GM12878 (cell line): Measurements from ENCODE around the gene SEC16B. TPM values are rescaled to one million over a fixed set of nuclear protein-coding genes. Genes with fewer than 3 reads are reported as not detected.

ENCODE experiments used
- ATAC-seq: fragments of 200-7000 bp; cut with Tn5 transposase; 3 replicates; pipeline ENCODE4 v1.9.1; 2020; ENCODE audit warnings: mild to moderate bottlenecking, moderate library complexity
- BruUV-seq: library from RNA; stranded (reverse); fragments of 400-500 nt; replicated peaks from 2 replicates; lab custom pipeline; 2021; lab: Mats Ljungman, UMichigan
- CTCF ChIA-PET: fragments of 300-600 bp; sonication (Branson Sonifier 250); formaldehyde crosslinking; extraction: SDS; loops from one replicate; lab custom pipeline; 2021; ENCODE audit warnings: inconsistent platforms; lab: Yijun Ruan, JAX
- POLR2A ChIA-PET: fragments of 350-600 bp; formaldehyde crosslinking; extraction: SDS; loops from one replicate; lab custom pipeline; 2021; ENCODE audit warnings: inconsistent platforms; lab: Charles Lee
- RAD21 ChIA-PET: fragments of 300-600 bp; sonication (Branson Sonifier 250); formaldehyde crosslinking; loops from one replicate; lab custom pipeline; 2023; ENCODE audit warnings: antibody characterized with exemption; ENCODE audit not compliant: unreplicated experiment; lab: Charles Lee
- SMC1A ChIA-PET: fragments of 300-600 bp; sonication (Branson Sonifier 250); formaldehyde crosslinking; loops from one replicate; lab custom pipeline; 2023; ENCODE audit not compliant: unreplicated experiment, uncharacterized antibody; lab: Charles Lee
- DNase-seq: peaks from one replicate; pipeline ENCODE4 v3.0.0-alpha.2; 2011; ENCODE audit warnings: low read depth, low spot score
- FAIRE-seq: peaks from 3 replicates; lab custom pipeline; 2011; peaks lifted over from hg19 to GRCh38; lab: Jason Lieb, UNC
- H2AFZ ChIP-seq: 2 replicates; pipeline ENCODE4 v1.6.0; 2011; ENCODE audit warnings: low read depth, low read length, control low read depth; ENCODE audit not compliant: control insufficient read depth
- H3K27ac ChIP-seq: 2 replicates; pipeline ENCODE4 v1.5.1; 2011; ENCODE audit warnings: control low read depth; ENCODE audit not compliant: control insufficient read depth, insufficient read depth
- H3K27me3 ChIP-seq, 2 experiments: replicated peaks in 1 of 2; 2 replicates each; pipeline versions ENCODE4 v1.6.0 to v1.6.1; 2011; ENCODE audit warnings: low read length in 1 of 2; ENCODE audit not compliant: control insufficient read depth in 2 of 2, insufficient read depth in 2 of 2
- H3K36me3 ChIP-seq, 2 experiments: 2 replicates each; pipeline ENCODE4 v1.5.1; 2011; ENCODE audit warnings: low read length in 1 of 2; ENCODE audit not compliant: control insufficient read depth in 2 of 2, insufficient read depth in 2 of 2
- H3K4me1 ChIP-seq: 2 replicates; pipeline ENCODE4 v1.6.1; 2011; ENCODE audit warnings: mild to moderate bottlenecking, low read length, moderate library complexity, mixed read lengths; ENCODE audit not compliant: control insufficient read depth, insufficient read depth
- H3K4me2 ChIP-seq: 2 replicates; pipeline ENCODE4 v1.6.0; 2011; ENCODE audit warnings: control low read depth; ENCODE audit not compliant: control insufficient read depth, insufficient read depth
- H3K4me3 ChIP-seq: fragments of 200-600 bp; sonication (generic); 2 replicates; pipeline ENCODE4 v1.5.1; 2016
- H3K79me2 ChIP-seq: 2 replicates; pipeline ENCODE4 v1.6.0; 2011; ENCODE audit warnings: low read length; ENCODE audit not compliant: control insufficient read depth, insufficient read depth
- H3K9ac ChIP-seq: 2 replicates; pipeline ENCODE4 v1.8.0; 2011; ENCODE audit warnings: low read length, control low read depth, mixed read lengths; ENCODE audit not compliant: control insufficient read depth, insufficient read depth
- H3K9me3 ChIP-seq: replicated peaks from 3 replicates; pipeline ENCODE4 v1.5.1; 2011; ENCODE audit warnings: mild to moderate bottlenecking, low read length; ENCODE audit not compliant: control insufficient read depth, insufficient read depth
- H4K20me1 ChIP-seq: 2 replicates; pipeline ENCODE4 v1.6.0; 2011; ENCODE audit not compliant: control insufficient read depth, insufficient read depth
- CHD1 ChIP-seq: IDR thresholded peaks from 2 replicates; pipeline ENCODE4 v1.6.1; 2012; ENCODE audit warnings: low read depth, low read length, improper control_type of control experiment
- HDAC2 ChIP-seq: fragments of 200-600 bp; sonication (generic); IDR thresholded peaks from 2 replicates; pipeline ENCODE4 v1.6.1; 2017
- MEF2B ChIP-seq: fragments of 450-650 bp; IDR thresholded peaks from 2 replicates; pipeline ENCODE4 v1.6.1; 2018; ENCODE audit warnings: mild to moderate bottlenecking, moderate library complexity; ENCODE audit not compliant: partially characterized antibody, poor library complexity, severe bottlenecking
- NFYA ChIP-seq: IDR thresholded peaks from 2 replicates; pipeline ENCODE4 v1.6.1; 2011; ENCODE audit warnings: low read depth, mild to moderate bottlenecking, low read length, improper control_type of control experiment, borderline replicate concordance
- PAX5 ChIP-seq: IDR thresholded peaks from 2 replicates; pipeline ENCODE4 v1.6.1; 2011; ENCODE audit warnings: low read depth, low read length, borderline replicate concordance
- RFX5 ChIP-seq: IDR thresholded peaks from 2 replicates; pipeline ENCODE4 v1.6.1; 2011; ENCODE audit warnings: low read depth, low read length, improper control_type of control experiment
- WGBS: methylation state at CpG from one replicate; pipeline ENCODE4 v1.1.6; 2016; ENCODE audit warnings: low lambda C conversion rate; ENCODE audit not compliant: insufficient replicate concordance, insufficient coverage; ENCODE audit errors: missing lambda C conversion rate; 5-methylcytosine and 5-hydroxymethylcytosine counted together
- in situ Hi-C: fragments of 300-500 bp; cut with MboI; formaldehyde crosslinking; loops from 9 replicates; pipeline ENCODE4 v1.14.3; 2018; ENCODE audit warnings: mixed read lengths
- intact Hi-C: fragments of 100-400 bp; cut with micrococcal nuclease; formaldehyde crosslinking; loops from one replicate; pipeline ENCODE4 v1.14.2; 2022; ENCODE audit not compliant: unreplicated experiment
- polyA plus RNA-seq, 11 experiments: library from polyadenylated mRNA; depleted of rRNA in 4 of 11; unstranded in 6 of 11; stranded (reverse) in 5 of 11; fragments of >200 nt; fragmentation: Nextera tagmentation in 4 of 11; fragmentation: Illumina TruSeq in 1 of 11; extraction: Ambion mirVana in 4 of 11; extraction: Trizol in 1 of 11; gene quantifications; 1 replicate in 1 of 11; 2 replicates in 10 of 11; pipeline versions ENCODE4 v1.2.1 to v1.2.3, GENCODE V29; 2011 to 2016; ENCODE audit warnings: inconsistent platforms in 2 of 11, missing spikeins in 2 of 11, low read depth in 1 of 11
- total RNA-seq, 4 experiments: library from RNA; depleted of rRNA in 3 of 4; stranded (reverse); fragments of >200 nt in 3 of 4; fragmentation: Illumina TruSeq in 1 of 4; extraction: Trizol in 1 of 4; gene quantifications; 2 replicates each; pipeline versions ENCODE4 v1.2.1 to v1.2.3, GENCODE V29; 2013 to 2021
- TF ChIP-seq, protein P1 (sequence below): fragments of 450-650 bp; IDR thresholded peaks from 2 replicates; pipeline ENCODE4 v1.6.1; 2018; ENCODE audit warnings: borderline replicate concordance, mild to moderate bottlenecking; ENCODE audit not compliant: partially characterized antibody

The SEC16B gene
- total and polyA plus RNA-seq, 10 of the 15 experiments (the other 5 are each of a cell fraction or from before 2014, with no cell fraction given): 0.10 to 0.94 (median 0.17) TPM; not detected in 2

DNA sequence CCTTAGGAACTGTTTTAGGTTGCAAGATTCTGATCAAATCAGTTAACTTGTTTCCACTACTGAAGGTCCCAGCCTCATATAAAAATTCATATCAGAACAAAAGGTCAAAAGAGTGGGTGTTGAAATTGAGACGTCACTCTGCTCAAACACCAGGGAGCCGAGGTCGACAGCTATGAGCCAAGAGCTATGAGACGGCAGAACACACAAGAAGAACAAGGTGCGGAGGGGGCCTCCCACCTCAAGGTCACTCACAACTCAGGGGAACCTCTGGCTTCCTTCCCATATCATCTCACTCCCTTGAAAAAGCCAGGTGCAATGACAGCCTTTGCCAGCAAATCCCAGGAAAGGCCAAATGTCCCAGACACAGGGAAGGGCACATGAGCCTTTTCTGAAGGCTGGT is 749 bp downstream of the SEC16B start:
- Histone ChIP-seq H3K9ac (no peak overlapping the region), H3K4me3 (no peak overlapping the region), H3K27me3 (no peaks in the 10 kb centered on the region), H3K79me2 (no peaks in the 10 kb centered on the region), H3K4me2 (no peak overlapping the region), H4K20me1 (no peaks in the 10 kb centered on the region), H2AFZ (no peak overlapping the region), H3K27ac (no peak overlapping the region), H3K4me1 (no peaks in the 10 kb centered on the region), H3K36me3 (no peaks in the 10 kb centered on the region), H3K9me3 (no peaks in the 10 kb centered on the region)
- FAIRE-seq (no peak), DNase-seq (no peak), ATAC-seq (no peak)
- CTCF ChIA-PET: interaction anchor here (1.4 kb wide), 1 partner anchor 21 kb away, joined by 3 read pairs; no protein-coding TSS in a partner anchor
- SMC1A ChIA-PET: no interaction called here
- 21% methylated on average over 5 of the region's 5 CpGs for WGBS
- RAD21 ChIA-PET: no interaction called here
- POLR2A ChIA-PET: no interaction called here
- intact Hi-C loops: no loop called here
- in situ Hi-C loops: no loop called here
- no TSS peak for BruUV-seq
- TF ChIP-seq RFX5 (no peak), NFYA (no peak), CHD1 (no peak), PAX5 (no peak), MEF2B (no peak), HDAC2 (no peak)
- TF ChIP-seq, protein P1, sequence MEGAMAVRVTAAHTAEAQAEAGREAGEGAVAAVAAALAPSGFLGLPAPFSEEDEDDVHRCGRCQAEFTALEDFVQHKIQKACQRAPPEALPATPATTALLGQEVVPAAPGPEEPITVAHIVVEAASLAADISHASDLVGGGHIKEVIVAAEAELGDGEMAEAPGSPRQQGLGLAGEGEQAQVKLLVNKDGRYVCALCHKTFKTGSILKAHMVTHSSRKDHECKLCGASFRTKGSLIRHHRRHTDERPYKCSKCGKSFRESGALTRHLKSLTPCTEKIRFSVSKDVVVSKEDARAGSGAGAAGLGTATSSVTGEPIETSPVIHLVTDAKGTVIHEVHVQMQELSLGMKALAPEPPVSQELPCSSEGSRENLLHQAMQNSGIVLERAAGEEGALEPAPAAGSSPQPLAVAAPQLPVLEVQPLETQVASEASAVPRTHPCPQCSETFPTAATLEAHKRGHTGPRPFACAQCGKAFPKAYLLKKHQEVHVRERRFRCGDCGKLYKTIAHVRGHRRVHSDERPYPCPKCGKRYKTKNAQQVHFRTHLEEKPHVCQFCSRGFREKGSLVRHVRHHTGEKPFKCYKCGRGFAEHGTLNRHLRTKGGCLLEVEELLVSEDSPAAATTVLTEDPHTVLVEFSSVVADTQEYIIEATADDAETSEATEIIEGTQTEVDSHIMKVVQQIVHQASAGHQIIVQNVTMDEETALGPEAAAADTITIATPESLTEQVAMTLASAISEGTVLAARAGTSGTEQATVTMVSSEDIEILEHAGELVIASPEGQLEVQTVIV: no peak
